AG08395 (cell line): ENCODE results near the gene CHEK2.
A peak's percentile ranks its signal among the peaks of the same experiment; 100 is the strongest.
"Not testable (repeated sequence)": the region's sequence is repeated elsewhere in the genome, so short reads cannot be mapped to it uniquely, and the experiment has no call there.

Source experiments
- DNase-seq: peaks from one replicate; pipeline ENCODE4 v3.0.0; 2012; ENCODE audit warnings: mixed read lengths, low spot score

The CHEK2 gene

GRCh38 chr22:28741785-28742561 is at the start of gene CHEK2, which contains the start of gene HSCB:
Gene CHEK2 (minus strand): TSS chr22:28741820. CDS start chr22:28734721, 7,099 bp downstream.
Gene HSCB (plus strand): TSS chr22:28742039. CDS start chr22:28742096, 57 bp downstream.
- DNase-seq: peak; percentile 99

- DNase-seq: no peak
These were observed 49.5 kb upstream of the CHEK2 start for GRCh38 chr22:28791124-28791523.

DNA sequence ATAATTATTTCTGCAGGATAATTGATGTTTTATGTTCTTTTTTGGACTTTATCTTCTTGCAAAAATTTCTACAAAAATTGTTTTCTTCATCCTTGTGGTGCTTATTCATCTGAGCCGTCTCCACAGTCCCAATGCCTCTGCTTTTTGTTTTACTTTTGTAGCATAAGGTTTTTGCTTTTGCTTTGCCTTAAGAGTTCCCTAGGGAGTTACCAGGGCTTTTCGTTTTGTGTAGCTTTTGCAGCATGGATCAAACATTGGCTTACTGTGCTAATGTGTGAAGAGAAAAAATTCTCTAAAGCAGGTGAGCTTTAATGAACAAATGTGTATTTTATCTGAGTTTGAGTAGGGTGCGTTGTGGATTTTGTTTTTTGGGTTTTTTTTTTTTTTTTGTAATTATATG is 47.0 kb upstream of the CHEK2 start:
- DNase-seq: no peak

GRCh38 chr22:28783786-28784671 is 42.4 kb upstream of the CHEK2 start:
- DNase-seq: no peak

DNA sequence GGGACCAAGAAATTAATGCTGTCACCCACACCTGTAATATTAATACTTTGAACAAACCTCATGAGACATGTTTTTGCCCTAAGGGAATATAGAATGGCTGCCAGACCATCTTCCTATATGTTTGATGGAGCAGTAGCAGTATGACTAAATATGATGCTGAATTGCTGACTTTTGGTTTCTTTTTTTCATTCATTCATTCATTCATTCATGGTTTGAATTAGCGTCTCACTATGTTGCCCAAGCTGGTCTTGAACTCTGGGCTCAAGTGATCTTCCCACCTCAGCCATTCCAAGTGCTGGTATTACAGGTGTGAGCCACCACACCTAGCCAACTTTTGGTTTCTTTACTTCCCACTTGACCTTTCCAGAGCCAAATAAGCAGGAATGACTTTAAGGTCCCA is 38.7 kb upstream of the CHEK2 start:
- DNase-seq: no peak

- no peak for DNase-seq
These were observed 38.2 kb upstream of the CHEK2 start for GRCh38 chr22:28779833-28780232.

DNA sequence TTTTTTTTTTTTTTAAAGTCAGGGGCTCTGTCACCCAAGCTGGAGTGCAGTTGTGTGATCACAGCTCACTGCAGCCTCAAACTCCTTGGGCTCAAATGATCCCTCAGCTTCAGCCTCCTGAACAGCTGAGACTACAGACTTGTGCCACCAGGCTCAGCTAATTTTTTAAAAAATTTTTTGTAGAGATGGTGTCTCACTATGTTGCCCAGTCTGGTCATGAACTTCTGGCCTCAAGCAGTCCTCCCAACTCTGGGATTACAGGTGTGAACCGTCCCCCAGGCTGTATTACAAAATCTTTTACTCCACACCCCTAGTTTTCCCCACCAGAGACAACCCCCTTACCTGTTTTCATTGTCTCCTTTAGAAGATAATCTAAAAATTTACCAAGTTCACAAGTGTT is 32.8 kb upstream of the CHEK2 start:
- DNase-seq: no peak

DNA sequence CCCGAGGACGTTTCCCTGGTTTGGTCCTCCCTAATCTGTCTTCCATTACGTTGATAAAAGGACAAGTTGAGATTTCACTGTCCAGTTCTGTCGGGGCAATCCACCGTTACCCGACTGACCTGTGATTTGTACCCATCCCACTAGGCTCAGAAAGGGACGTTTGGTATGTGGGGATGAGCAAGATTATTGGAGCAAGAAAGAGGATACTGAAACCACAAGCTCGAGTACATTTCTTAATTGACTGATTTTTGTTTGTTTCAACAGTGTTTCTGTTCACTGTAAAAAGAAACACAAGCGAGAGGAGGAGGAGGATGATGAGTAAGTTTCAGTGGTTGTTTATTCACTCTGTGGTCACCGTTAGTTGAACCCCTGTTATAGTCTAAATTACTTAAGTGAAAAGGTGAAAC is 31.8 kb upstream of the CHEK2 start:
- peak; percentile 62 for DNase-seq

DNA sequence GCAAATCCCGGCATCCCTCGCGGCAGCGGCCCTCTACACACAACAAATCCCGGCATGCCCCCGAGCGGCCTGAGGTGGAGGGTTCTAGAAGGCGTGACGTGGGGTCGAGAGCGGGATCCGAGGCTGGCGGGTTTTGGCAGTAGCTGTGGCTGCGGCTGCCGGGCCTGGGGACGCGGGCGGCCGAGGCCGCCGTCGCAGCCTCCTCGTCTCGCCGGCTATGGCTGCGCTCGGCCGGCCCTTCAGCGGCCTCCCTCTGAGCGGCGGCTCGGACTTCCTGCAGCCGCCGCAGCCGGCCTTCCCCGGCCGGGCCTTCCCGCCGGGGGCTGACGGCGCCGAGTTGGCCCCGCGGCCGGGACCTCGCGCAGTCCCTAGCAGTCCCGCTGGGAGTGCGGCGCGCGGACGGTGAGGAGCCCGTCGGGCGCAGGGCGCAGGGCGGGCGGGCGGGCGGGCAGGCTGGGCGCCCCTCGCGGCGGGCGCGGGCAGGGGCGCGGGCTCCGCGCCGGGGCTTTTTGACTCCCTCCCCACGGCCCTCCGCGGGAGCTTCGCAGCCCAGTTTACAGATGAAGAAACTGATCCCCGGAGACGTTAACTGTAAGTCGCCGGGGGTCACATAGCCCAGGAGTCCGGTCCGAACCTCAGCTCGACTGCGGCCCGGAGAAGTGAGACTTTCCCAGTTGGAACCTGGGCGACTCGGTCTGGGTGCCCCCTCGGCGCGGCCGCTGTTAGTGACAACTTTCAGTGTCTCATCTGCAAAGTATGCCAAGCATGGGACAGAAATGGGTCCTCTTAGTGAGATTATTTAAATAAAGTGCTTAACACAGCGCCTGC is 31.2 kb upstream of the CHEK2 start, which contains the start of gene CCDC117:
Gene CCDC117 (plus strand): TSS at position 63 of the 828 bp plus-strand sequence. CDS start 155 bp downstream, at position 218.
- peak; percentile 94 for DNase-seq

DNA sequence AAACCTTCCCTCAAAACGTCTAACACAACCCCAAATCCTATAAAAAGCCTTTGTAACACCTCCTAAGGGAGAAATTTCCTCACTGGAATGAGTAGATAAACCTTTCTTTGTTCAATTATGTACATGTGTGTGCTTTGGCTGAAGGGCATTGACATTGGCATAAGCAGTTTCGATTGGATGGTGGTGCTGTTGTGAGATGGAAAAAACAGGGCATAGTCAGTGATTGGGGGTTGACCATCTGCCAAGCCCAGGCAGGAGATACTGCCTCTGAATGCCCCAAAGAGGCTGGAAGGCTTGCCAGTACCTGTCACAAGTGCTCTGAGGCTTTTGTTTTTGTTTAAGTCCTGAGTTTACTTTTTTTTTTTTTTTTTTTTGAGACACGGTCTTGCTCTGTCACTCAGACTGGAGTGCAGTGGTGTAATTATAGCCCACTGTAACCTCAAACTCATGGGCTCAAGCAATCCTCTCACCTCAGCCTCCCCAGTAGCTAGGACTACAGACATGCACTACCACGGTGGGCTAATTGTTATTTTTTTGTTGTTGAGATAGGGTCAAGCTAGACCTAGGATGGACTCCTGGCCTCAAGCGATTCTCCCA is 29.7 kb upstream of the CHEK2 start:
- DNase-seq: no peak

DNA sequence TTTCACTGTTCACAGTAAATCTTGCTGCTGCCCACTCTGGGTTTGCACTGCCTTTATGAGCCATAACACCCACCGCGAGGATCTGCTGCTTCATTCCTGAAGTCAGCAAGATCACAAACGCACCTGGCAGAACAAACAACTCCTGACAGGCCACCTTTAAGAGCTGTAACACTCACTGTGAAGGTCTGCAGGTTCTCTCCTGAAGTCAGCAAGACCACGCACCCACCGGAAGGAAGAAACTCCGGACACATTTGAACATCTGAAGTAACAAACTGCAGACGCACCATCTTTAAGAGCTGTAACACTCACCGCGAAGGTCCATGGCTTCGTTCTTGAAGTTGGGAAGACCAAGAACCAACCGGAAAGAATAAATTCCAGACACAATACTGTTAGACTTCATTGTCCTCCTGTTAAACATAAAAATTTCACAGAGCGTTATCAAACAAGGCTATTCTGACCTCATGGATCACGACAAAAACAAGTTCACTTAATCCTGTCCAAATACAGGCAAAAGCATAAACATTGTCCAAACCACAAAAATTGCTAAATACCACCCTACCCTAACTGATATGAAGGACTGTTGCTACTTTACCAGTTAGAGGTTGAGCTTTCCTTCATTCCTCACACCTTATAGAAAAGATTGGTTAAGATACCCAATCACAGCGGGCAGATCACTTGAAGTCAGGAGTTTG is 27.9 kb upstream of the CHEK2 start:
- no peak for DNase-seq

- DNase-seq: no peak
These were observed 27.2 kb upstream of the CHEK2 start for GRCh38 chr22:28768701-28769393.

DNA sequence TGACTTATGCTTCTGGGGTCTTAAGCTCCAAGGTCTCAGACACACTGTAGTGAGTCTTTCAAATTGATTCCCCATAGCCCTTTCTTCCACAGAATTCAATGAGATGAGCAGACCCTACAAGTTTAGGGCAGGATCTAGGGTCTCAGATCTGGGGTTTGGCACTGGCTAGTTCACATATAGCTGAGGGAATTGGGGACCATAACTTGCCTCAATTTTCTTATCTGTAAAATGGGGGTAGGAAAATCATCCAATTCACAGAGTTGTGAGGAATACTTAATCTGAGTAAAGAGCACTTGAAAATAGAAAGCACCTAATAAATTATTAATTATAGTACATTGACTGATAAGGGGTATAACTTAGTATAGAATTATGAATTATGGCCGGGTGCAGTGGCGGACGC is 25.0 kb upstream of the CHEK2 start:
- DNase-seq: no peak

GRCh38 chr22:28762000-28762399 is 20.4 kb upstream of the CHEK2 start:
- not testable (repeated sequence) for DNase-seq

- DNase-seq: no peak
These were observed 19.8 kb upstream of the CHEK2 start for GRCh38 chr22:28761449-28761755.

GRCh38 chr22:28759861-28760560 is 18.4 kb upstream of the CHEK2 start:
- DNase-seq: no peak

GRCh38 chr22:28754512-28754911 is 12.9 kb upstream of the CHEK2 start:
- DNase-seq: not testable (repeated sequence)

DNA sequence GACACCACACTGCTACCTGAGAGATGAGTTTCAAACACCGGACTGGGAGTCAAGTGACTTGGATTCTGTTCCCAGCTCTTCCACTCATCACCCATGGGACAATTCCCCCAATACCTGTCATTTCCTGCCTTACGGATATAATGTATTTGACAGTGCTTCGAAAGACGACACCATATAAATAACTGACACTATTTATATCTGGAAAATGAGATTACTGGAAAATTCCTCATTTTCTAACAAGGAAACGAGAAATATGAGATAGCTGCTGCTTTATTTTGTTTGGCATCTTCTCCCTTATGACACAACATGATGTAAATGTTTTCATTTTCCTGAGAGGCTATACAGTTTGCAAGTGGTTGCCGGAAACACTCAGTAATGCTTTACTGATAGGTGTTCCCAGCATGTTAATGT is 8.9 kb upstream of the CHEK2 start:
- DNase-seq: peak; percentile 11

GRCh38 chr22:28743852-28744251 is 2.2 kb upstream of the CHEK2 start:
- DNase-seq: no peak

DNA sequence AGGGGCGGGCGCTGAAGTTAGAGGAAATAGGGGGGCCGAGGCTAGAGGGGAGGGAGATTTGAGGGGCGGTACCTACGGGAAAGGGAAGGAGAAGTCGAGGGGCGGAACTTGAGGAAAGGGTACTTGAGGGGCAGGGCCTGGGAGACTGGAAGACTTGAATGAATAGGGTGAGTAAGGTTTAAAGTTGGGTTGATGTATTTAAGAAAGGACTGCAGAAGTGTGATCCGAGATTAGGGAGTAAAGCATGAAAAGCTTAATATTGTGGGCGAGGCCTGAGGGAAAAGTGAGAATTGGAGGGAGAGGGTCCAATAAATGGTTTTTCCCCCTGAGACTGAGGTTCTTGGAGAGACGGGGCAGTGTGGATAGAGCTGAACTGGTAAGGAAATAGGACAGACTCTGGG is 942 bp upstream of the CHEK2 start:
- DNase-seq: no peak
